ENCODE measurements around the gene PKD1L1. TPM values are rescaled to one million over a fixed set of nuclear protein-coding genes. Genes with fewer than 3 reads are reported as not detected.

PKD1L1 gene
- total RNA-seq, 1 donor from 2014 or later: 0.59 TPM

DNA sequence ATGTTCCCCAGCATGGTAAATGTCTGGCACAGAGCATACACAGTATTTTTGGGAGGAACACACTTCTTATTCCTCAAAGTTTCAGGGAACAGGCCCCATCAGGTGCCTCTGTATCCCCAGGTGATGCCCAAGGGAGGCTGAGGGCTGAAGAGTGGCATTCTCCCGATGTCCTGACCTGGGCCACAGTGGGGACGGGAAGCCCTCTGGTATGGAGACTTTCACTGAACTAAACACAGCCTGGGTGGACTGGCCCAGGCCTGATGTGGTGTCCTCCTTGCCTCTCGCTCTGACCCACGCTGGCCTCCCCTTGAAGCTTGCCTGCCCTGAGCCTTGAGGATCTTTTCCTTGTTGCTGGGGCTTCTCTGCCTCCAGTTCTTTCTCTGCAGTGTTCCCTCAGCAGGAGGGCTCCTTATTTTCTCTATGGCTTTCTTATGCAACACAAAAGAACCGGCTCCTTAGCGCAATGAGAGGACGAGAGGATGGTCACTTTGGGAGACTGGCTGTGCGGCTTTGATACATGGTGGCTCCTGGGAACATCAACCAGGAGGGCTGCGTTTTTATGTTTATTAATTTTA lies 208.9 kb downstream of the PKD1L1 start:
- Histone ChIP-seq H3K4me1 (no peaks in the 10 kb centered on the region), H3K4me3 (no peak overlapping the region), H3K27me3 (ENCODE audit: low read depth) (no peaks in the 10 kb centered on the region), H3K27ac (no peak overlapping the region), H3K9me3 (no peaks in the 10 kb centered on the region), H3K36me3 (no peaks in the 10 kb centered on the region)
- intact Hi-C loops (cut with DNase I): no loop called here
- ATAC-seq (no peak), DNase-seq (no peak)
- TF ChIP-seq, protein P1, sequence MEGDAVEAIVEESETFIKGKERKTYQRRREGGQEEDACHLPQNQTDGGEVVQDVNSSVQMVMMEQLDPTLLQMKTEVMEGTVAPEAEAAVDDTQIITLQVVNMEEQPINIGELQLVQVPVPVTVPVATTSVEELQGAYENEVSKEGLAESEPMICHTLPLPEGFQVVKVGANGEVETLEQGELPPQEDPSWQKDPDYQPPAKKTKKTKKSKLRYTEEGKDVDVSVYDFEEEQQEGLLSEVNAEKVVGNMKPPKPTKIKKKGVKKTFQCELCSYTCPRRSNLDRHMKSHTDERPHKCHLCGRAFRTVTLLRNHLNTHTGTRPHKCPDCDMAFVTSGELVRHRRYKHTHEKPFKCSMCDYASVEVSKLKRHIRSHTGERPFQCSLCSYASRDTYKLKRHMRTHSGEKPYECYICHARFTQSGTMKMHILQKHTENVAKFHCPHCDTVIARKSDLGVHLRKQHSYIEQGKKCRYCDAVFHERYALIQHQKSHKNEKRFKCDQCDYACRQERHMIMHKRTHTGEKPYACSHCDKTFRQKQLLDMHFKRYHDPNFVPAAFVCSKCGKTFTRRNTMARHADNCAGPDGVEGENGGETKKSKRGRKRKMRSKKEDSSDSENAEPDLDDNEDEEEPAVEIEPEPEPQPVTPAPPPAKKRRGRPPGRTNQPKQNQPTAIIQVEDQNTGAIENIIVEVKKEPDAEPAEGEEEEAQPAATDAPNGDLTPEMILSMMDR (IDR thresholded peaks at IDR 0.05): no peak

DNA sequence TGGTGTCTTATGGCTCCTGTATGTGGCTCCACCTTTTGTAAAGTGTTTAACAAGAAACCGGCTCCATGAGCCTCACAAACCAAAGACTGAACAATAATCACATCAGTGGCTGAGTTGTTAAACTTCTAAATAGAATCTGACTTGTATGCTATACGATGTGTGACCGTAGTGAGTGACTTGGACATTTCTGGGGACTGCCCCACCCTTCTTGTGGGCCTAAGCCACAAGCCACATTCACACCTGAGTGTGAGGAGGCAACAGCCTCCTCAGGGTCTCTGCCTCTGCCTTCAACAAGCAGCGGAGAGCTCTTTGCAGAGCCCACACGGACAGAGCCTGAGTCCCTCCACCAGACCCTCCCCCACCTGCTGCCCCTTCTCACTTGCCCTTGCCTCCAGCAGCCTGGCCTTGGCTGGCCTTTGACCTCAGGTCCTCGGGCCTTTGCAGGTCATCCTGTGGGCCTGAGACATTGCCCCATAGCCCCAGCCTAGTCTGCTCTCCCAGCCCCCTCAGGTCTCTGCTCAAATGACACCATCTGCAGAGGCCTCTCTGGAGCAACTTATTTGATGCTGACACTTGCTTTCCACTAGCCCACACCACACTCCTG lies 209.6 kb downstream of the PKD1L1 start:
- intact Hi-C loops (cut with DNase I): no loop called here
- DNase-seq (no peak), ATAC-seq (no peak)
- no peaks in the 10 kb centered on the region for H3K9me3 ChIP-seq
- no peaks in the 10 kb centered on the region for H3K36me3 ChIP-seq
- TF ChIP-seq, protein P1 (IDR thresholded peaks at IDR 0.05): no peak
- H3K27me3 ChIP-seq (ENCODE audit: low read depth): no peaks in the 10 kb centered on the region
- H3K4me3 ChIP-seq: no peak overlapping the region
- H3K4me1 ChIP-seq: no peaks in the 10 kb centered on the region
- no peak overlapping the region for H3K27ac ChIP-seq

DNA sequence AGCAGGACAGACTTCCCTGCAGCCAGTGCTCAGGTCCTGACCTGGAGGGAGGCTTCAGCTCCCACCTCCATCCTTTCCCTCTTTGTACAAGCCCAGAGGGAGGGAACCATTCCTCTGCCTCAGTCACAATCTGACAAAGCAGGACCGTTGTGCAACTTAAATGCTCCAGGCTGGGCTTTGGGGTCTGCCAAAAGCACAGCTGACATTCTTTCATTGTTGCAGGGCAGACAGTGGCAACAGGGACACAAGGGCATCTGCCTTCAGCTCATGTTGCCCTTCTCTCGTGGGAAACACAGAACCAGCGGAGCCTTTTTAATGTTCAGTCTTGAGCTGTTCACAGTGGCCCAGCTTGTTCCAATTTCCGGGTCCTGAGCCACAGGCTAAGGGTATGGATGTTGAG lies 210.7 kb downstream of the PKD1L1 start:
- peak in 1 of 2 donors; percentile 16 for ATAC-seq

DNA sequence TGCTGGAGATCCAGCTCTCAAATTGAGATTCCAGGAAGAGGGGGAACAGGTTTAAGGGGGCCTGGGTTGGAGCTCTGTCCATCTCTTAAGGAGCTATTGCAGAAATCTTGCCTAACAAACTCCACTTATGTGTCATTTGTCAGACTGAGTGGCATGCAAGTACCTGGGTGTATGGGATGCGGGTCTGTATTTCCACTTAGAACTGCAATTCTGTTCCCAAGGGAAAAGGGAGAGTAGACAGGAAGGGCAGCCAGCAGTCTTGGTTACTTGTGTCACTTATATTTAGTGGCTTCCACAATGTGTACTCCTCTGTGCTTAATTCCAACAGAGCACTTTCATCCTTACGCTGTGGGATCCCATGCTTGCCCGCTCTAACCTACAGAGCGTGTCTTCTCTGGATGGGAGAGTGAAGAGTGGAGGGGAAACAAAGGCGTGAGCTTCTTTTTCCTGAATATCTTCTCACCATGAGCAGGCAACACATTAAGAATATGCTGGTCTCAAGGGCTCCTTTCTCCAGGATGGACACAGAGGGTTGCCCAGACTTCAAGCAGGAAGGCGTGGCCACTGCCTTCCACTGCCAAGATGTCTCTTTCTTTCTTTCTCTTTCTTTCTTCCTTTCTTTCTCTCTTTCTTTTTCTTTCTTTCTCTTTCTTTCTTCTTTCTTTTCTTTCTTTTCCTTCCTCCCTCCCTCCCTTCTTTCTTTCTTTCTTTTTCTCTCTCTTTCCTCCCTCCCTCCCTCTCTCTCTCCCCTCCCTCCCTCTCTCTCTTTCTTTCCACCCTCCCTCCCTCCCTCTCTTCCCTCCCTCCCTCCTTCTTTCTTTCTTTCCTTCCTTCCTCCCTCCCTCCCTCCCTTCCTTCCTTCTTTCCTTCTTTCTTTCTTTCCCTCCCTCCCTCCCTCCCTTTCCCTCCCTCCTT lies 212.6 kb downstream of the PKD1L1 start:
- Histone ChIP-seq H3K36me3 (no peaks in the 10 kb centered on the region), H3K4me1 (no peaks in the 10 kb centered on the region), H3K4me3 (no peak overlapping the region), H3K27me3 (ENCODE audit: low read depth) (no peaks in the 10 kb centered on the region), H3K27ac (no peak overlapping the region), H3K9me3 (no peaks in the 10 kb centered on the region)
- no peak for ATAC-seq
- intact Hi-C loops (cut with DNase I): no loop called here
- no peak for DNase-seq
- TF ChIP-seq, protein P1 (IDR thresholded peaks at IDR 0.05): no peak

More for the DNA sequence above, 210.7 kb downstream of the PKD1L1 start:
- Histone ChIP-seq H3K4me3 (no peak overlapping the region), H3K27ac (no peak overlapping the region), H3K36me3 (no peaks in the 10 kb centered on the region), H3K27me3 (ENCODE audit: low read depth) (no peaks in the 10 kb centered on the region), H3K4me1 (no peaks in the 10 kb centered on the region), H3K9me3 (no peaks in the 10 kb centered on the region)
- no peak for DNase-seq
- TF ChIP-seq, protein P1 (IDR thresholded peaks at IDR 0.05): no peak
- intact Hi-C loops (cut with DNase I): no loop called here

DNA sequence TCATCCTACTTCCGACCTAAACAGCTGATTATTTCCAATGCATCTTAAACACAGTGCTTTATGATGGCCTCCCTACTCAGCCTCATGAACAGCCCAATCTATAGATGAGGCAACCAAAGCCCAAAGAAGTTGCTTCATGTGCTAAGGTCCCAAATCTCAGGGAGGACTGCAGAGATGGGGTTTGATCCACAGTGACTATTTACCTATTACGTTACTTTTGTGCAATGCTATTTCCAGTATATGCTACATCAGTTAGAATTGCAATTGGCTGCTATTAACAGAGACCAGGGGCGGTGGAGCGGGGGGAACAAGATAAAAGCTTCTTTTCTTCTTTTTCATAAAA lies 213.3 kb downstream of the PKD1L1 start:
- Histone ChIP-seq H3K36me3 (no peaks in the 10 kb centered on the region), H3K4me1 (no peaks in the 10 kb centered on the region), H3K4me3 (no peak overlapping the region), H3K27me3 (ENCODE audit: low read depth) (no peaks in the 10 kb centered on the region), H3K9me3 (no peaks in the 10 kb centered on the region), H3K27ac (no peak overlapping the region)
- no peak for DNase-seq
- no peak for ATAC-seq
- intact Hi-C loops (cut with DNase I): no loop called here
- TF ChIP-seq, protein P1 (IDR thresholded peaks at IDR 0.05): no peak

Measured in lower lobe of right lung (tissue), 2 donors.